ENCODE data around the gene HNF1B. TPM values are rescaled to one million over a fixed set of nuclear protein-coding genes. Genes with fewer than 3 reads are reported as not detected.

HNF1B gene
- total RNA-seq, 1 donor from 2014 or later, result 40.0 TPM

DNA sequence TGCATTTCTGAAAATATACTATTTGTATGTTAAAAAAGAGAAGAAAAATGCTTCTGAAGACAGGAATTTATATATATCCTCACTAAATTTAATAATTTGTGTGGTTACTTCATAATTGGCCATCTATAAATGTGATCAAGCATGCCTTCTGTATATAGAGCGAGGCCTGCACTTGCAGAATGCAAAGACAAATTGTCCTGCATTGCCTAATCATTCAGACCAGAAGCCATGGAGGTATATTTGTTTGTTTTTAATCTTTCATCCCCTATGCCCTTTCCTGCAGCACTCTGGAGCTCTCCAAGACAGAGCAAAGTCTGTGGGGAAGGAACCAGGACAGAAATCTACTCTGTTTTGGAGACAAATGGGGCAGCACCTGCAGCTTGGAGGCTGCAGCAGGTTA lies 77.8 kb downstream of the HNF1B start:
- H3K4me1 Mint-ChIP-seq, result no peaks in the 10 kb centered on the region
- ChIA-PET POLR2A (no interaction called here), CTCF (no interaction called here)
- no peaks in the 10 kb centered on the region for H3K36me3 Mint-ChIP-seq (ENCODE audit: low read depth)
- no peak for TF ChIP-seq CTCF (IDR thresholded peaks at IDR 0.05)
- no peak for DNase-seq
- H3K9me3 Mint-ChIP-seq, result peaks cover 2% of the 10 kb centered on the region
- ATAC-seq (ENCODE audit: low read depth), result no peak
- H3K27ac Mint-ChIP-seq, result no peak overlapping the region
- peaks cover 2% of the 10 kb centered on the region for H3K27me3 Mint-ChIP-seq
- no peak overlapping the region for H3K4me3 Mint-ChIP-seq
- intact Hi-C loops (cut with micrococcal nuclease), result no loop called here

DNA sequence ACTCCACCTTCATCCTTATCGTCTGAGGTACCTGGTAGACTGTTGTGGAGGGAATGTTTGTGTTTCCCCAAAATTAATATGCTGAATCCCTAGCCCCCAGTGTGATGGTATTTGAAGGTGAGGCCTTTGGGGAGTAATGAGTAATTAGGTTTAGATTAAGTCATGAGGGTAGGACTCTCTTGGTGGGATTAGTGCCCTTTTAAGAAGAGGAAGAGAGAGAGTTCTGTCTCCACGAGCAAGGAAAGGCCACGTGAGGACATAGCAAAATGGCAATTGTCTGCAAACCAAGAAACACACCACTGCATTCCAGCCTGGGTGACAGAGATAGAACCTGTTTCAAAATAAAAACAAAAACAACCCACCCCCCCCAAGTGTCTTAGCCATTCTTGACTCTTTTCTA lies 80.6 kb downstream of the HNF1B start:
- intact Hi-C loops (cut with micrococcal nuclease), result no loop called here
- H3K9me3 Mint-ChIP-seq, result peaks cover 2% of the 10 kb centered on the region
- CTCF ChIA-PET, result no interaction called here
- no peaks in the 10 kb centered on the region for H3K4me1 Mint-ChIP-seq
- TF ChIP-seq CTCF (IDR thresholded peaks at IDR 0.05), result no peak
- no peak for DNase-seq
- H3K36me3 Mint-ChIP-seq (ENCODE audit: low read depth), result no peaks in the 10 kb centered on the region
- ATAC-seq (ENCODE audit: low read depth), result no peak
- no peak overlapping the region for H3K27ac Mint-ChIP-seq
- peaks cover 9% of the 10 kb centered on the region for H3K27me3 Mint-ChIP-seq
- no peak overlapping the region for H3K4me3 Mint-ChIP-seq
- POLR2A ChIA-PET, result no interaction called here

DNA sequence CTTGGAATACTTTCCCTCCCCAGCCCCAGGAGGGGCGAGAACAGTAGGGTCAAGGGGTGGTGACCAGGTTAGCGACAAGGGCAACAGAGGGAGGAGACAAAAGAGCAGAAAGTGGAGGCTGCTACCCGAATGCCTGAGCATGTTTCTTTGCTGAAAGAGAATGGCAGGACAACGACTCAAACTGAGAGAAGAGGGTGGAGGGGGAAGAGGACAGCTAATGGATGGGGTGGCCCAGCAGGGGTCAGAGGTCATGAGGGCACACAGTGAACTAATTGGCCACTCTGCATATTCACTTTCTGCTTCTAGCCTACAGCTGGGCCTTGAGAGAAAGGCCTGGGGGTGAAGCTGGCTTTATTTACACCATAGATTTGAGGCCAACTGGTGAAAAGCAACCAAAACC lies 82.5 kb downstream of the HNF1B start:
- no peak for TF ChIP-seq CTCF (IDR thresholded peaks at IDR 0.05)
- ChIA-PET CTCF (interaction anchor here (1.0 kb wide), 1 partner anchor 135 kb away, joined by 3 read pairs; no protein-coding TSS in a partner anchor), POLR2A (no interaction called here)
- no peak for ATAC-seq (ENCODE audit: low read depth)
- Mint-ChIP-seq H3K27me3 (peaks cover 9% of the 10 kb centered on the region), H3K36me3 (ENCODE audit: low read depth) (no peaks in the 10 kb centered on the region), H3K9me3 (peaks cover 2% of the 10 kb centered on the region), H3K4me3 (no peak overlapping the region), H3K27ac (no peak overlapping the region), H3K4me1 (no peaks in the 10 kb centered on the region)
- no peak for DNase-seq
- intact Hi-C loops (cut with micrococcal nuclease), result no loop called here

- Mint-ChIP-seq H3K27ac (no peak overlapping the region), H3K9me3 (peaks cover 2% of the 10 kb centered on the region), H3K27me3 (peaks cover 9% of the 10 kb centered on the region), H3K36me3 (ENCODE audit: low read depth) (no peaks in the 10 kb centered on the region), H3K4me3 (no peak overlapping the region), H3K4me1 (no peaks in the 10 kb centered on the region)
- TF ChIP-seq CTCF (IDR thresholded peaks at IDR 0.05), result no peak
- ChIA-PET CTCF (no interaction called here), POLR2A (no interaction called here)
- no peak for DNase-seq
- intact Hi-C loops (cut with micrococcal nuclease), result no loop called here
- no peak for ATAC-seq (ENCODE audit: low read depth)
These were observed 83.4 kb downstream of the HNF1B start for GRCh38 chr17:37661400-37662014.

DNA sequence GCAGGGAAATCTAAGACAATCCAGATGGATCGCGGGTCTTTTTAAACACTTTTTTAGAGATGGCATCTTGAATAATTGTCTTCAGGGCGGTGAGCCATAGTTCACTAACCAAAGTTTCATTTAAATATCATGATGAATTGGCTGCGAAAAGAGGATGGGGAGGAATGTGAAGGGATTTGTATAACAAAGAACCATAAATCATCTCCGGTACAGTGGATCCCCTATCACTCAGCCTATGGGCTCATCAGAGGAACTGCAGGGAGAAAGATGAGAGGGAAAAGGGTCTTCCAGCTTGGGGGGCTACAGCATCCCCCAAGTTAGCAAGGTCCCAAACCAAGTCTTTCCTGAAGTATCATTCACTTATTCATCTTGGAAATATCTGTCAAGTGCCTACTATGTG lies 84.9 kb downstream of the HNF1B start:
- Mint-ChIP-seq H3K4me1 (no peaks in the 10 kb centered on the region), H3K27ac (no peak overlapping the region)
- POLR2A ChIA-PET, result no interaction called here

More for the DNA sequence above, 84.9 kb downstream of the HNF1B start:
- no peaks in the 10 kb centered on the region for H3K36me3 Mint-ChIP-seq (ENCODE audit: low read depth)
- ATAC-seq (ENCODE audit: low read depth) (no peak), DNase-seq (no peak)
- H3K9me3 Mint-ChIP-seq, result peaks cover 2% of the 10 kb centered on the region
- H3K27me3 Mint-ChIP-seq, result peaks cover 7% of the 10 kb centered on the region
- CTCF ChIA-PET, result no interaction called here
- TF ChIP-seq CTCF (IDR thresholded peaks at IDR 0.05), result no peak
- no peak overlapping the region for H3K4me3 Mint-ChIP-seq
- intact Hi-C loops (cut with micrococcal nuclease), result no loop called here

Data from activated B cell treated with CpG ODN at 0.5 μM for 24 hours (primary cell).